ENCODE data around the gene FAM83B.

- TF ChIP-seq EP300 (IDR thresholded peaks at IDR 0.05) = no peak
- no peak for TF ChIP-seq CTCF (IDR thresholded peaks at IDR 0.05)
Measured at GRCh38 chr6:54864272-54864671, 17.7 kb downstream of the FAM83B start.
